Activated CD4-positive, alpha-beta T cell treated with anti-CD3 and anti-CD28 coated beads, Interleukin-2, amount 50 U/mL, for 48 hours (primary cell): Measurements from ENCODE around the gene GFER.

ENCODE experiments used
- DNase-seq, 2 experiments: peaks; one replicate each; pipeline ENCODE4 v3.0.0-alpha.2; 2020

GFER gene

DNA sequence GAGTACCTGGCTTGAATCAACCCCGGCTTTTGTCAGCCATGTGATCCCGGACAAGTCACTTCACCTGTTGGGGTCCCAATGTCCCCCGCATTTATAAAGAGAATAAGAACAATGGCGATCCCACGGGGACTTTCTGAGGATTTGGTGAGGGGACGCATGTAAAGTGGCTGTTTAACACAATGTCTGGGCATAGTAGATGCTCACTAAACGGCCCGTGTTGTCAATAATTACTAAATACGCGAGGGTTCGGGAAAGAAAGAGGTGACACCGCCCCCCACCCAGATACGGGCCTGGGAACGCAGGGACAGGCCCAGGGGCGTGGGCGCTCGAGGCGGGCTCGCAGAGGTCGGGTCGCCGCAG lies 7.6 kb downstream of the GFER start:
- DNase-seq, result no peak

DNA sequence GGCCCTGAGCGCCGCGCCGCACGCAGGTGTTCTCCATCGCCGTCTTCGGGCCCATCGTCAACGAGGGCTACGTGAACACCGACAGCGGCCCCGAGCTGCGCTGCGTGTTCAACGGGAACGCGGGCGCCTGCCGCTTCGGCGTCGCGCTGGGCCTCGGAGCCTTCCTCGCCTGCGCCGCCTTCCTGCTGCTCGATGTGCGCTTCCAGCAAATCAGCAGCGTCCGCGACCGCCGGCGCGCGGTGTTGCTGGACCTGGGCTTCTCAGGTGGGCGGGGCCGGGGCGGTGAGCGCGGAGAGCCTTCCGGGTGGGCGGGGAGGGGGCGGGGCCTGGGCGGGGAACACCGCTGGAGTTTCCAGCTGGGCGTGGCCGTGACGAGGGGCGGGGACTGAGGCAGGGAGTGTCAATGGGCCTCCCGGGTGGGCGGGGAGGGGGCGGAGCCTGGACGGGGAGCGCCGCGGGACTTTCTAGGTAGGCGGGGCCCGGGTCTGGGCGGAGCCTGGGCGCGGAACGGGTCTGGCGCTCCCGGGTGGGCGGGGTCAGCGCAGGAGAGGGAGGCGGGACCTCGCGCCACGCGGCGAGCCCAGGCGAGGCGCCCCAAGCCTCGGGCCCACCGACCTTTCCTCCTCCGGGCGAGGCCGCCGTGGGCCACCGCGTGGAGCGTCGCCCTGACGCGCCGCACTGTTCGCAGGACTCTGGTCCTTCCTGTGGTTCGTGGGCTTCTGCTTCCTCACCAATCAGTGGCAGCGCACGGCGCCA lies 8.1 kb downstream of the GFER start:
- peak; percentile 96 to 97 for DNase-seq

DNA sequence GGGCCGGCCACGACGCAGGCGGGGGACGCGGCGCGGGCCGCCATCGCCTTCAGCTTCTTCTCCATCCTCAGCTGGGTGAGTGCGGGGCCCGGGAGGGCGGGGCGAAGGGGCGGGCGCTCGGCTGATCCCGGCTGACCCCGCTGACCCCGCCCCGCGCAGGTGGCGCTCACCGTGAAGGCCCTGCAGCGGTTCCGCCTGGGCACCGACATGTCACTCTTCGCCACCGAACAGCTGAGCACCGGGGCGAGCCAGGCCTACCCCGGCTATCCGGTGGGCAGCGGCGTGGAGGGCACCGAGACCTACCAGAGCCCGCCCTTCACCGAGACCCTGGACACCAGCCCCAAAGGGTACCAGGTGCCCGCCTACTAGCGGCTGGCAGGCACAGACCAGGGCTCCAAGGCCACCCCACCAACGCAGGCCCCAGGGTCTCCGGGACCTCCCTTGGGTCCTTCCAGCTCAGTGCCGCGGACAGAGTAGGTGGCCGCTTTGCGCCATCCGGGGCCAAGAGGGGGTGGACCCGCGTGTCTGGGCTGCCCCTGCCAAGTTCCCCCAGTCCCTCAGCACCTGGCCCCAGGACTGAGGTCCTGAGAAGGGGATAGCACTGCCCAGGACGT lies 8.8 kb downstream of the GFER start:
- DNase-seq, result no peak

DNA sequence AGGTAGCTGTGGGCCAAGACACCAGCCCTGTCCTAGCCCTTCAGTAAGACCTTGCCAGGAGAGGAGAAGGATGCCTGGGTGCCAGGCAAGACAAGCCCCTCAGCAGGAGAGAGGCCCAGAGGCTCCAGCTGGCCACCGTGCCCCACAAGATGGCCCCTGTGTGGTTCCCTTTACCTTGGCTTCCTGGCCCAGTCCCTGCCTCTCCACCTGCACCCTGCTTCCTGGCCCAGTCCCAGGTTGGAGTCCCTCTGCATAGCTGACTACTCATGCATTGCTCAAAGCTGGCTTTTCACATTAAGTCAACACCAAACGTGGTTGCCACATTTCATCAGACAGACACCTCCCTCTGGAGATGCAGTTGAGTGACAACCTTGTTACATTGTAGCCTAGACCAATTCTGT lies 9.7 kb downstream of the GFER start:
- DNase-seq, result no peak

DNA sequence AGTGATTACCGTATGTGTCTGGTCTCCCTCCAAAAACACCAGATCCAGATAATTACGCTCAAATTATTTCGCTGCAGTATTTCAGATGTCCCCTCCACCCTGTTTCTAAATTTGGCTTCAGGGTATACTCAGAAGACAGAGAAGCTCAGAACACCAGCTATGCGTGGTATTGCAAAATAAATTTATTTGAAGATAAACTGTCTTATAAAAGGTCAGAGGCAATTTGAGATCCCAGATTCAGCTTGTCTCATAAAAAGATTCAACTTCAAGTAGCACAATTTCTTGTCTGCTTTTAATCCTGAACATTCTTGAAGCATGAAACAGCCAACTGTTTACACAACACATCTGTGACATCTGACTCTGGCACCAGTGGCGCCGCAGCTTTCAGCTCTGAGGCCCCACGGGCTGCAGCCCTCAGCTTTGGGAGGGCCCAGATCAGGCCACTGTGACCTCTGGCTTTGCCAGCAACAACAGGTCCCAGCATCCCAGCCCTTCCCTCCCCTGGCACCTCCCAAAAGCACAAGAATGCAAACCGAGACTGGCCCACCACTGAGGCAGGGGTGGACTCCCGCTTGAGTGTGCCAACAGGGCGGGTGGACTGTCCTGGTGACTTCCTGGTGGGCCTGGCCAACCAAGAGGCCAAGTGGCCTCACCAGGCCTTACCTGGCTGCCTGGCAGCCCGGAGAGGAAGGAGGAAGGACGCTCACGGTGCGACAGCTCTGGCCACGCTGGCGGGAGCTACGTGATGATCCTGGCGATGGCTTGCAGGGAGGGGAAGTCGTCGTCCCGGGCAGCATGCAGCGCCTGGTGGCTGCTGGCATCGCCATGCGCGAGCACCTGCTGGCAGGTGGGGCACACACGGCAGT lies 13.7 kb downstream of the GFER start:
- no peak for DNase-seq

GRCh38 chr16:1998360-1998835 lies 14.4 kb downstream of the GFER start:
- DNase-seq, result no peak

GRCh38 chr16:1998852-1999801 lies 15.1 kb downstream of the GFER start:
- DNase-seq, result no peak

GRCh38 chr16:1999866-2000514 lies 16.0 kb downstream of the GFER start:
- no peak for DNase-seq

GRCh38 chr16:2001035-2001434 lies 17.0 kb downstream of the GFER start:
- no peak for DNase-seq

- no peak for DNase-seq
Observed at GRCh38 chr16:2001456-2002355, 17.7 kb downstream of the GFER start.

GRCh38 chr16:2002406-2003230 lies 18.6 kb downstream of the GFER start:
- no peak for DNase-seq

DNA sequence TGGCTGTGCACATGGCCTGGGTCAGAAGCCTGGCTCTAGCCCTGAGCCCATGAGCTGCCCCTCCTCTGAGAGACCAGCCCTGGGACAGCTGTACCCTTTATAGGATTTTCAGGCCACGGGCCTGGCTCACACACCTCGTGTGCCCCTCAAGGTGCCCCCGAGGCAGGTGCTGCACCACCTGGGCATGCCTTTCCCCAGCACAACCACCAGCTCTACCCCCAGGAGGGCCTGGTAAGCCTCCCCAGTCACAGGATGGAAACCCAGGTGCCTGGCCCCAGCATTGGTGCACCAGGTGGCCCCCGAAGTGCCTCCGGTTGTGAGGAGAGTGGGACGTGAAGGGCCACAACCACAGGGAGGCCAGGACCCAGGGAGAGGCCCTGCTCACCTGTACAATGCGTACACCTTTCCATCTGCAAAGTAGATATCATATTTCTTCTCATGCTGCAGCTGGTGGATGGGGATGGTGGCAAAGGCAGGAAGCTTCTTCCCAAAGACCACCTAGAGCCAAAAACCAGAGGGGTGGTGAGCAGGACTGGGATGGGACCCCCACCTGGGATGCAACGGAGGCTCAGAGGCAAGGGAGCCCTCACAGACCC lies 19.3 kb downstream of the GFER start:
- DNase-seq, result no peak

DNA sequence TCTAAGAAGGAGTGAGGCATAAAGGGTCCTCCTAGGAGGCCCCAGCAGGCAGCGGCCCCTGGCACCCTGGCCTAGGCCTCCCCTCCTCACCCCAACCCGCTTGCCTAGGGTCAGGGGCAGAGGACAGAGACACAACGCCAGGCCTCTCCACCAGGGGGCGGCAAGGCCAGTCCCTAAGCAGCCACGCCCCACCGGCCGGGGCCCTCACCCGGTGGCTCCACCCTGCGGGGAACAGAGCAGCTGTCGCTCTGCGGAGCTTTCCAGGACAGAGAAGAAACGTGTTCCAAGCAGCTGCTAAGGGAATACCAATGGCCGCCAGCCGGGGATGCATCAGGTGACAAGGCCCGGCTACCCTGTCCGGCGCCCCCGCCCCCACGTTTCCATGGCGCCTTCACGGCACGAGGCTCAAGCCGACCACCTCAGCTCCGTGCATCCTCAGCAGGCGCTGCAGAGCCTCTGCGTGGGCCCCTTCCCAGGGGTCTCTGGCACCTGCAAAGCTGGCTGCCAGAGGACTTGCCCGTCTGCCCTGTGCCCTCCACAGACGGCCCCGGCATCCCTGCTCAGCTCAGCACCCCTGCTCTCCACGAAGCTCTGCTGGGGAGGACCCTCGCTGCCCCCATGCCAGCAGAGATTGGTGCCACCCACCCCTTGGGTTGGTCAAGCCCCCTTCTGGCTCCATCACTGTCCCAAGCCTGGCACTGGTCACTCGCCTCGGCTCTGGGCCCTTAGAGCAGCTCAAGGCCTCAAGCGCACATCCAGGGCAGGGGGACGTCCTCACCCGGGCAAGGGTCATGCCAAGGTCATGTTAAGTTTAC lies 20.0 kb downstream of the GFER start:
- peak; percentile 92 to 93 for DNase-seq

GRCh38 chr16:2004795-2005517 lies 21.0 kb downstream of the GFER start:
- DNase-seq, result no peak

DNA sequence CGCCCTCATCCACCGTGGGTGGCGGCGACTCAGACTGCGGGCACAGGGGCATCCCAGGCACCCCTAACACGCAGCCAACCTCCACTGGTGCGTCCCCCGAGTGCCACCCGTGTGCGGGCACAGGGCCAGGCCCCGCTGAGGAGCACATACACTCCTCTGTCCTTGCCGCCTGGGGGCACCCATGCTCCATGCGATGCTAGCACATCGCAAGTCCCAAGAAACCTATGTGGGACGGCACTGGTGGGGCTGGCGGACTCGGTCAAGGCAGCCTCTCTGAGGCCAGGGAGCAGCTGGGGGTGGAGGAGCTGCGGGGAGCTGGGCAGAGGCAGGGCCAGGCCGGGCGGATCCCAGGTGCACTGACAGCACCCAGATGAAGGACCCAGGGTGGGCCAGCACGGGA lies 21.7 kb downstream of the GFER start:
- no peak for DNase-seq

DNA sequence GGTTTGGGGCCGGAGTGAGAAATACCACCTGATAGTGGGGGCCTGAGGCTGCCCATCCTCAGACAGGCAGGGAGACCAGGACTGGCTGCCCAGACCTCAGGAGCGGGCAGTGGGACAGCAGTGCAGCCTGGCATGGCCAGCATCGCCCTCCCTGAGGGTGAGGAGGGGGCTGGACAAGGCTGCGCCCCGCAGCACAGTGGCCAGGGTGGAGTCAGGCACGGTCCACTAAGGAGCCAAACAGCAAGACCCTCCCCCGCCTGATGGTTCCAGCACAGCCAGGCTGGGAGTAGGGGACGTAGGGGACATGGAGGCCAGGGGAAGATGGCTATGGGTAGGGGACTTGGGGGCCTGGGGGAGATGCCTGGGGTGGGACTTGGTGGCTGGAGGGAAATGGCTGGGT lies 22.3 kb downstream of the GFER start:
- DNase-seq, result no peak

DNA sequence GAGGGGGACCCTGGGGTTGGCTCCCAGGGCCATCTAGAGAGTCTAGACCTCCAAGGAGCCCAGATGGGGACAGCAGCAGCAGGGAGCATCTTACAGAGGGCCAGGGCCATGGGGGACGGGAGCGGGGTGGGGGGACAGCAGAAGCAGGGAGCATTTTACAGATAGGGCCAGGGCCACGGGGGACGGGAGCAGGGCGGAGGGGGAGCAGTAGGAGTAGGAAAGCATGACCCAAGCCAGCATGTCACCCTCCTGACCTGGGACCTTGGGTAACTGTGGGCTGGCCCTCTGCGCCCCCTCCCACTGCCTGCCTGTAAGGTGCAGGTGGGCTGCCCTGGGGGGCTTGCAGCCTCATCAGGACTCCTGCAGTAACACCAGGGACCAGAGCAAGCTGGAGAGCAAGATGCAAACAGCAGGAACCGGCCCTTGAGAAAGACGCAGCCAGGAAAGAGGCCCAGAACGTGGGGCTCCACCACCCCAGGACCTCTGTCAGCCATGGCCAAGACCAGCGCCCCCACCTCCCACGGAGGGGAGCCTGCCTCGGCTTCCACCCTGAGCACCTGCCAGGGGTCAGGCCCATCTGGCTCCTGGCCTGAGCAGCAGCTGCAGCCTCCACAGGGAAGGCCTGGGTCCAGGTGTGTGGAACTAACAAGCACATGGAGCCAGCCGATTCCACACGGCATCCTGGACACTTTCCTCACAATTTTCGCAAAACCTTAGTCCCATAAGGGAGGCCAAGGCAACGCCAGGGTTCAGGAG lies 23.3 kb downstream of the GFER start:
- no peak for DNase-seq
